ENCODE results near the gene XRN2.

XRN2 gene

GRCh38 chr20:21372016-21372415, 68.9 kb downstream of the XRN2 start:
- Histone ChIP-seq H3K27me3 (ENCODE audit: insufficient read depth, low read depth, severe bottlenecking) (no peaks in the 10 kb centered on the region), H3K27ac (no peak overlapping the region), H3K4me3 (ENCODE audit: low read depth, low read length) (no peak overlapping the region), H3K9me3 (ENCODE audit: severe bottlenecking) (no peaks in the 10 kb centered on the region), H3K36me3 (peaks cover 45% of the 10 kb centered on the region)
- no peak for DNase-seq
- TF ChIP-seq, protein P1, sequence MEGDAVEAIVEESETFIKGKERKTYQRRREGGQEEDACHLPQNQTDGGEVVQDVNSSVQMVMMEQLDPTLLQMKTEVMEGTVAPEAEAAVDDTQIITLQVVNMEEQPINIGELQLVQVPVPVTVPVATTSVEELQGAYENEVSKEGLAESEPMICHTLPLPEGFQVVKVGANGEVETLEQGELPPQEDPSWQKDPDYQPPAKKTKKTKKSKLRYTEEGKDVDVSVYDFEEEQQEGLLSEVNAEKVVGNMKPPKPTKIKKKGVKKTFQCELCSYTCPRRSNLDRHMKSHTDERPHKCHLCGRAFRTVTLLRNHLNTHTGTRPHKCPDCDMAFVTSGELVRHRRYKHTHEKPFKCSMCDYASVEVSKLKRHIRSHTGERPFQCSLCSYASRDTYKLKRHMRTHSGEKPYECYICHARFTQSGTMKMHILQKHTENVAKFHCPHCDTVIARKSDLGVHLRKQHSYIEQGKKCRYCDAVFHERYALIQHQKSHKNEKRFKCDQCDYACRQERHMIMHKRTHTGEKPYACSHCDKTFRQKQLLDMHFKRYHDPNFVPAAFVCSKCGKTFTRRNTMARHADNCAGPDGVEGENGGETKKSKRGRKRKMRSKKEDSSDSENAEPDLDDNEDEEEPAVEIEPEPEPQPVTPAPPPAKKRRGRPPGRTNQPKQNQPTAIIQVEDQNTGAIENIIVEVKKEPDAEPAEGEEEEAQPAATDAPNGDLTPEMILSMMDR (IDR thresholded peaks at IDR 0.05; ENCODE audit: low read depth, low read length): no peak

- Histone ChIP-seq H3K27ac (no peak overlapping the region), H3K36me3 (peaks cover 44% of the 10 kb centered on the region), H3K4me3 (ENCODE audit: low read depth, low read length) (no peak overlapping the region), H3K27me3 (ENCODE audit: insufficient read depth, low read depth, severe bottlenecking) (no peaks in the 10 kb centered on the region), H3K9me3 (ENCODE audit: severe bottlenecking) (no peaks in the 10 kb centered on the region)
- TF ChIP-seq, protein P1 (IDR thresholded peaks at IDR 0.05; ENCODE audit: low read depth, low read length): no peak
- DNase-seq: no peak
These were observed 70.3 kb downstream of the XRN2 start for GRCh38 chr20:21373436-21373835.

DNA sequence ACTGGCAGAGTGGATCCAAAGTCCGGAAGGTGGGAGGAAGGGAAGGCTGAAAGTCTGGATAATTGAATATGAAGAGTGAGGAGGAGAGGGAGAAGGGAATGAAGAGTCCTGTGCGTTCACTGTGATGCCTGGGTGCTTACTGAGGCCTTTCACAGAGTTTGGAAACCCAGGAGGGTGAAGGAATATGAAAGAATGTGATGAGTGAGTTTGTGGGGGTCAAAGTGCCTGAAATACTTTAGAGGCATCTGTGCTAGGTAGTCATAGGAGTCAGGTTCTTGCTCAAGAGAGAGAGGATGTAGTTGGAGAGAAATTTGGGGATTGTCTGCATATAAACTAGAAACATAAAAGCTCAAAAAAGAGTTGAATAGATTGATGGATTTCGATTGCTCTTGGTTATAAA, 73.5 kb downstream of the XRN2 start:
- H3K36me3 ChIP-seq: peaks cover 31% of the 10 kb centered on the region
- no peaks in the 10 kb centered on the region for H3K27me3 ChIP-seq (ENCODE audit: insufficient read depth, low read depth, severe bottlenecking)
- H3K9me3 ChIP-seq (ENCODE audit: severe bottlenecking): no peaks in the 10 kb centered on the region
- H3K4me3 ChIP-seq (ENCODE audit: low read depth, low read length): no peak overlapping the region
- H3K27ac ChIP-seq: no peak overlapping the region
- TF ChIP-seq, protein P1 (IDR thresholded peaks at IDR 0.05; ENCODE audit: low read depth, low read length): no peak
- DNase-seq: no peak

- no peak overlapping the region for H3K27ac ChIP-seq
- no peaks in the 10 kb centered on the region for H3K9me3 ChIP-seq (ENCODE audit: severe bottlenecking)
- no peaks in the 10 kb centered on the region for H3K27me3 ChIP-seq (ENCODE audit: insufficient read depth, low read depth, severe bottlenecking)
- H3K4me3 ChIP-seq (ENCODE audit: low read depth, low read length): no peak overlapping the region
- H3K36me3 ChIP-seq: peaks cover 37% of the 10 kb centered on the region
- no peak for DNase-seq
- TF ChIP-seq, protein P1 (IDR thresholded peaks at IDR 0.05; ENCODE audit: low read depth, low read length): no peak
These were observed 74.6 kb downstream of the XRN2 start for GRCh38 chr20:21377701-21378100.

GRCh38 chr20:21378259-21378658, 75.1 kb downstream of the XRN2 start:
- no peak for DNase-seq
- Histone ChIP-seq H3K27me3 (ENCODE audit: insufficient read depth, low read depth, severe bottlenecking) (no peaks in the 10 kb centered on the region), H3K27ac (no peak overlapping the region), H3K4me3 (ENCODE audit: low read depth, low read length) (no peak overlapping the region), H3K36me3 (peaks cover 35% of the 10 kb centered on the region), H3K9me3 (ENCODE audit: severe bottlenecking) (no peaks in the 10 kb centered on the region)
- TF ChIP-seq, protein P1 (IDR thresholded peaks at IDR 0.05; ENCODE audit: low read depth, low read length): no peak

DNA sequence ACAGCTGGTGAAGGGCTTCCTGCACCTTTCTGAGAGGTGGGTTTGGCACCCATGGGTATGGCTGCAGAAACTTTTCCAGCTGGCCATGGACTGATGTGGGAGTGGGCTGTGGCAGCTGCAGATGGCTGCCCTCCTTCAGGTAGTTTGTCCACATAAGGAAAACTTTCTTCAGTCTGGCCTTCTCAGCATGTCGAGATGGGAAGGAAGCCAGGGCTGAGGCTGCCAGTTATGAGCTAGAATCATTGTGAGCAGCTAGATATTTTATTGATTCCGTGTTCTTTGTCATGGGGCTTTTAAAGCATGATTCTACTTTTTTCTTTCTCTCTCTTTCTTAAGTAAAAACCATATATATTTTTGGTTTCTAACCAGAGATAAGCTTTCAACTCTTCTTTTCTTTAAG, 77.6 kb downstream of the XRN2 start:
- no peak for DNase-seq
- Histone ChIP-seq H3K9me3 (ENCODE audit: severe bottlenecking) (no peaks in the 10 kb centered on the region), H3K36me3 (peaks cover 53% of the 10 kb centered on the region), H3K27ac (no peak overlapping the region), H3K27me3 (ENCODE audit: insufficient read depth, low read depth, severe bottlenecking) (no peaks in the 10 kb centered on the region), H3K4me3 (ENCODE audit: low read depth, low read length) (no peak overlapping the region)
- TF ChIP-seq, protein P1 (IDR thresholded peaks at IDR 0.05; ENCODE audit: low read depth, low read length): no peak
